ENCODE data around the gene PRRC2B.

DNA sequence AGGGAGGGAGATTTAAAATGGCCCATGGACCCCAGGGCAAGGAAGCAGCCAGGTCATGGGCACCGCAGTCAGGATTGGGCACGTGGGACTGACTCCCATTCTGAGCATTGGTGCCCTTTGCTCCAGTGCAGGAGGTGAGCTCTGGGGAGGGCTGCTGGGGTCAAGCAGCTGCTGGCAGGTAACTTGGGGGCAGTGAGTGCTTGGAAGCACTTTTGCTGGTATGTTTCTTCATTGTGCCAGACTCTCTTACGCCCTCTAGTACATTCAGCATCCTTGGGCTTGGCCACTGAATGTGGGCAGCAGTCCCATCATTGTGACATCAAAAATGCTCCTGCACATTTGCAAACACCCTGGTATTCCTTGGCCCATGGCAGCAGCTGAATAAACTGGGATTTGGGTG is 32.7 kb downstream of the PRRC2B start:
- TF ChIP-seq, protein P1, sequence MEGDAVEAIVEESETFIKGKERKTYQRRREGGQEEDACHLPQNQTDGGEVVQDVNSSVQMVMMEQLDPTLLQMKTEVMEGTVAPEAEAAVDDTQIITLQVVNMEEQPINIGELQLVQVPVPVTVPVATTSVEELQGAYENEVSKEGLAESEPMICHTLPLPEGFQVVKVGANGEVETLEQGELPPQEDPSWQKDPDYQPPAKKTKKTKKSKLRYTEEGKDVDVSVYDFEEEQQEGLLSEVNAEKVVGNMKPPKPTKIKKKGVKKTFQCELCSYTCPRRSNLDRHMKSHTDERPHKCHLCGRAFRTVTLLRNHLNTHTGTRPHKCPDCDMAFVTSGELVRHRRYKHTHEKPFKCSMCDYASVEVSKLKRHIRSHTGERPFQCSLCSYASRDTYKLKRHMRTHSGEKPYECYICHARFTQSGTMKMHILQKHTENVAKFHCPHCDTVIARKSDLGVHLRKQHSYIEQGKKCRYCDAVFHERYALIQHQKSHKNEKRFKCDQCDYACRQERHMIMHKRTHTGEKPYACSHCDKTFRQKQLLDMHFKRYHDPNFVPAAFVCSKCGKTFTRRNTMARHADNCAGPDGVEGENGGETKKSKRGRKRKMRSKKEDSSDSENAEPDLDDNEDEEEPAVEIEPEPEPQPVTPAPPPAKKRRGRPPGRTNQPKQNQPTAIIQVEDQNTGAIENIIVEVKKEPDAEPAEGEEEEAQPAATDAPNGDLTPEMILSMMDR (IDR thresholded peaks at IDR 0.05), result no peak
- TF ChIP-seq POLR2A (IDR thresholded peaks at IDR 0.05), result no peak
